Stimulated activated CD4-positive, alpha-beta T cell treated with anti-CD3 and anti-CD28 coated beads, Interleukin-1b, Interleukin-23, amount 100 ng/mL, for 48 hours (primary cell): ENCODE data around the gene SUPT16H.
"Not testable (repeated sequence)": the region's sequence is repeated elsewhere in the genome, so short reads cannot be mapped to it uniquely, and the experiment has no call there.

Source experiments
- DNase-seq: peaks from one replicate; pipeline ENCODE4 v3.0.0-alpha.2; 2020

The SUPT16H gene

GRCh38 chr14:21383848-21384493 lies at the start of gene SUPT16H:
Gene SUPT16H (minus strand): TSS chr14:21384019. CDS start chr14:21383927, 92 bp downstream.
- peak; percentile 96 for DNase-seq

- no peak for DNase-seq
Observed at GRCh38 chr14:21431126-21431525, 47.3 kb upstream of the SUPT16H start.

GRCh38 chr14:21428930-21429329 lies 45.1 kb upstream of the SUPT16H start:
- DNase-seq: no peak

GRCh38 chr14:21426692-21427091 lies 42.9 kb upstream of the SUPT16H start:
- no peak for DNase-seq

GRCh38 chr14:21419528-21419927 lies 35.7 kb upstream of the SUPT16H start:
- DNase-seq: no peak

GRCh38 chr14:21415329-21415728 lies 31.5 kb upstream of the SUPT16H start:
- no peak for DNase-seq

GRCh38 chr14:21414137-21414631 lies 30.4 kb upstream of the SUPT16H start:
- DNase-seq: no peak

GRCh38 chr14:21408147-21408546 lies 24.3 kb upstream of the SUPT16H start:
- DNase-seq: no peak

GRCh38 chr14:21406213-21406612 lies 22.4 kb upstream of the SUPT16H start:
- no peak for DNase-seq

GRCh38 chr14:21405097-21405496 lies 21.3 kb upstream of the SUPT16H start:
- no peak for DNase-seq

- no peak for DNase-seq
Observed at GRCh38 chr14:21399311-21399870, 15.6 kb upstream of the SUPT16H start.

GRCh38 chr14:21398901-21399300 lies 15.1 kb upstream of the SUPT16H start:
- DNase-seq: no peak

- DNase-seq: no peak
Observed at GRCh38 chr14:21395450-21395849, 11.6 kb upstream of the SUPT16H start.

- peak; percentile 24 for DNase-seq
Observed at GRCh38 chr14:21385188-21385904, 1.5 kb upstream of the SUPT16H start.

- DNase-seq: peak; percentile 34
Observed at GRCh38 chr14:21384494-21384851, 654 bp upstream of the SUPT16H start.

GRCh38 chr14:21382886-21383847 lies 652 bp downstream of the SUPT16H start:
- DNase-seq: peak; percentile 67

- no peak for DNase-seq
Observed at GRCh38 chr14:21382095-21382494, 1.7 kb downstream of the SUPT16H start.

GRCh38 chr14:21379338-21379737 lies 4.5 kb downstream of the SUPT16H start:
- no peak for DNase-seq

- DNase-seq: no peak
Observed at GRCh38 chr14:21373980-21374379, 9.8 kb downstream of the SUPT16H start.

- DNase-seq: not testable (repeated sequence)
Observed at GRCh38 chr14:21372814-21373213, 11.0 kb downstream of the SUPT16H start.

- DNase-seq: no peak
Observed at GRCh38 chr14:21369949-21370679, 13.7 kb downstream of the SUPT16H start.

- DNase-seq: no peak
Observed at GRCh38 chr14:21367582-21368144, 16.2 kb downstream of the SUPT16H start.
